GM12801 (cell line): Measurements from ENCODE around the gene ZSWIM6.

Source experiments
- TF ChIP-seq, protein P1 (sequence below): IDR thresholded peaks from one replicate; pipeline ENCODE4 v1.5.1; 2011; ENCODE audit warnings: control low read depth; ENCODE audit not compliant: insufficient read length; ENCODE audit errors: extremely low read depth

Gene ZSWIM6

DNA sequence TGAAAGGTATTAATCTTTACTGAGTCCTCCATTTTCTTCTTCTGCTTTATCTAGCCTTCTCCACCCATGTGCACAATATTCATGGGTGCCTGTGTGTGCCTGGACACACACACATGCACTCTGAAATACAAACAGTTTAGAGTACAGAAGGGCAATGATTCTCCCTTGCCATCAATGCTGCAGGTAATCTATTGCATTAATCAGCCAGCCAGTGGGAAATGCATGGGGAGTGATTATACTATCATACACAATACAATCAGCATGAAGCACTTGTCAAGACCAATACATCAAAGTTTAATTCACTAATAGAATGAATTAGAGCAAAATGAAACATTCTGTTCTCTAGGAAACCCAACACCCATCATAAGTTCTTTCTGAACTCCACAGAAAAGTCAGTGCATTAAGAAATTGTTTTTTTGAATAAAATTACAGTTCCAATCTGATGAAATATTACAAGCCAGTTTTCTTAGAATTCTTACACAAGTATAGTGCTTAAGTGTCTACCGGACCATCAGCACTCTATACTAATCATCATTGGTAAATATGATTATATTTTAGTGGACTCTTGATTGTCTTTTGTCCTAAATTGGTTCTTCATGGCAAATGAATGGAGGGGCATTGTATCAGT lies 172.2 kb downstream of the ZSWIM6 start:
- TF ChIP-seq, protein P1, sequence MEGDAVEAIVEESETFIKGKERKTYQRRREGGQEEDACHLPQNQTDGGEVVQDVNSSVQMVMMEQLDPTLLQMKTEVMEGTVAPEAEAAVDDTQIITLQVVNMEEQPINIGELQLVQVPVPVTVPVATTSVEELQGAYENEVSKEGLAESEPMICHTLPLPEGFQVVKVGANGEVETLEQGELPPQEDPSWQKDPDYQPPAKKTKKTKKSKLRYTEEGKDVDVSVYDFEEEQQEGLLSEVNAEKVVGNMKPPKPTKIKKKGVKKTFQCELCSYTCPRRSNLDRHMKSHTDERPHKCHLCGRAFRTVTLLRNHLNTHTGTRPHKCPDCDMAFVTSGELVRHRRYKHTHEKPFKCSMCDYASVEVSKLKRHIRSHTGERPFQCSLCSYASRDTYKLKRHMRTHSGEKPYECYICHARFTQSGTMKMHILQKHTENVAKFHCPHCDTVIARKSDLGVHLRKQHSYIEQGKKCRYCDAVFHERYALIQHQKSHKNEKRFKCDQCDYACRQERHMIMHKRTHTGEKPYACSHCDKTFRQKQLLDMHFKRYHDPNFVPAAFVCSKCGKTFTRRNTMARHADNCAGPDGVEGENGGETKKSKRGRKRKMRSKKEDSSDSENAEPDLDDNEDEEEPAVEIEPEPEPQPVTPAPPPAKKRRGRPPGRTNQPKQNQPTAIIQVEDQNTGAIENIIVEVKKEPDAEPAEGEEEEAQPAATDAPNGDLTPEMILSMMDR = no peak

DNA sequence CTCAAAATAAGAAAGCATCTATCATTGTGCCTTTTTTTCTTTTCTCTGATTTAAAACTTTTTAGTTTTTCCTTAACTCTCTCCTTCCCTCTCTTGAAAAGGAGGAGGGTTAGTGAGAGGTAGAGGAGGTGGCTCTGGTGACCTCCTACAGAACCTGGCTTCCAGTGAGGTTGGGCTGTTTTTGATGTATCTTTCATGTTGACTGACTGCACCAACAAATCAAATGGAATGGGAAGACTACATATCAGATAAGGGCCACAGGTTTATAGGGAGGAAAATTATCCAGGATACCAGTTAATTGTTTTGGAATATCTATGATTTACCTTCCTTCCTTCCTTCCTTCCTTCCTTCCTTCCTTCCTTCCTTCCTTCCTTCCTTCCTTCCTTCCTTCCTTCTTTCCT lies 173.2 kb downstream of the ZSWIM6 start:
- TF ChIP-seq, protein P1 = no peak

DNA sequence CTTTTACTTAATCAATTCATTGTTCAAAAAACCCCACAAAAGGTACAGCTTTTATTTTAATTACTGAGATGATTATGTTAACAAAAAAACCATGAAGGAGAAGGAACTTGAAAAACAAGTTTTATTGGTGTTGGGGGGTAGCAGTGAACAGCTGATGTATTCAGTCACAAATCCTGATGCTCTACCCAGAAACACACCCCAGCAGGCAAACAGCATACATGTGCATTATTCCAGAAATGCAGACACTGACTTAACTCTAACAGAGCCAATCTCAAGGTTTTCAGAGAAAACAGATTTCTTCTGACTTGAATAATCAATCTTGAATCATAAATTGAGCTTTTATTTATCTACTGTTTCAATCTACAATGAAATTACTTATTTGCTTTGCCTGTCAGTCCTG lies 175.2 kb downstream of the ZSWIM6 start:
- TF ChIP-seq, protein P1 = no peak

DNA sequence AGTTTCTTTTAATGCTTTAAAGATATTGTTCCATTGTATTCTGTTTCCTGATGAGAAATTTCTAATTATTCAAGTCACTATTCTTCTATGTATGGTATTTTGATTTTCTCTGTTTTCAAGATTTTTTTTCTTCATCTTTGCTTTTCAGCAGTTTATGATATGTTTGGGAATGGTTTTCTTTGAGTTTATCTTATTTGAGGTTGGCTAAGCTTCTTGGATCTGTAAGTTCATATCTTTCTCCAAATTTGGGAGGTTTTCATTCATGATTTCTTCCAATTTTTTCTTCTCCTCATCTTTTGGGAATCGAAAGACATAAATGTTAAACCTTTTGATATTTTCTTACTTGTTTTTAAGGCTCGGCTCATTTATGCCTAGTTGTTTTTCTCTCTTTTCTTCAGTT lies 184.9 kb downstream of the ZSWIM6 start:
- TF ChIP-seq, protein P1 = no peak

DNA sequence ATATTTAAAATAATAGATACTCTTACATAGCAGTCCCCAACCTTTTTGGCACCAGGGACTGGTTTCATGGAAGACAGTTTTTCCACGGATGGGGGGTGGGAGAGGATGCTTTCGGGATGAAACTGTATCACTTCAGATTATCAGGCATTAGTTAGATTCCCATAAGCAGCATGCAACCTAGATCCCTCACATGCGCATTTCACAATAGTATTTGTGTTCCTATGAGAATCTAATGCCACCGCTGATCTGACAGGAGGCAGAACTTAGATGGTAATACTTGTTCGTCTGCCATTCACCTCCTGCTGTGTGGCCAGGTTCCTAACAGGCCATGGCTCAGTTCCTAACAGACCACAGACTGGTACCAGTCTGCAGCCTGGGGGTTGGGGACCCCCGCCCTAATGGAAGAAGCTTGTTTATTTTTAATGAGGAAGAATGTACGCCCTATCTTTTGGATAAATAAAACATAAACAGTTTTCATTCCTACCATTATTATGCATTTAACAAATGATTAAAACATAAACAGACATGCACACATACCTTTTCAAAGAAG lies 187.7 kb downstream of the ZSWIM6 start:
- TF ChIP-seq, protein P1 = no peak

DNA sequence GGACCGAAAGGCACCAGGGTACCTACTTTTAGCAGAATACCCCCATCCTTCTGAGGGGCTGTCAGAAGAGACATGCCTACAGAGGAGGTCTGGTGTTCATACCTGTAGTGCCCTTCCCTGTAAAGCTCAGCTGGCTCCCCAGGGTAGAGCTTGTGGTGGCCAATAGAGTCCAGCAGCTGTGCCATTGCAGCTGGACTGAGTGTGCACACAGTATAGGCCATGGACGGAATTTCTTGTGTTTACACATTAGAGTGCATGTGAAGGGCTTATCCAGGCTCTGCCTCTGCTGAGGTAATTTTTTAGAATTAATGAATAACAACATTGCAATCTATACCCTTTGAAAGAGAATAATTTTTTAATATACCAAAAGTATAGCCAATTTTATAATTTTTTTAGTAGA lies 191.0 kb downstream of the ZSWIM6 start:
- TF ChIP-seq, protein P1 = no peak

DNA sequence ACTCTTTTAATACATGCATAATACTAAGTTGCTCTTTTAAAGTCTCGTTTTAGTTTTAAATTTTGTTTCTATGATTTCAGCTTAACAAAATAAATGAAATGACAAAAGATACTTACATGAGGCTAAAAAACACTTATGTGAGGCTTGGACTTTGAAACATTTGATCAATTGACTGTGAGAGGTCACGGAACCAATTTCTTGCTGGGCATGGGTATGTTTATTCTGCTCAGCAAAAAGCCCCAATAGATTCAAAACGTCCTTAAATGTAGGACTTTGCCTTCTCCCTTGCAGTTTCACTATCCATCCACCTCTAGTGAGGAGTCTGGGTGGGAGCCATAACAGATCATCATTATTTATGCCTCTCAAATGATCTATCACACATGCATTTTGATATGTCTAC lies 191.9 kb downstream of the ZSWIM6 start:
- TF ChIP-seq, protein P1 = no peak
